GM18526 (cell line): ENCODE results near the gene RAP1B.

ENCODE experiments used
- POLR2A ChIP-seq: IDR thresholded peaks from 3 replicates; pipeline ENCODE4 v1.6.1; 2011; ENCODE audit not compliant: insufficient read length; ENCODE audit errors: extremely low read depth

The RAP1B gene

GRCh38 chr12:68610370-68611093 lies at the start of gene RAP1B:
TSS of gene RAP1B (plus strand) at chr12:68610899. CDS start at chr12:68648725, 37,826 bp downstream.
- peak; percentile 93 for TF ChIP-seq POLR2A

GRCh38 chr12:68561830-68562229 lies 48.9 kb upstream of the RAP1B start:
- TF ChIP-seq POLR2A, result no peak

GRCh38 chr12:68564166-68564565 lies 46.5 kb upstream of the RAP1B start:
- no peak for TF ChIP-seq POLR2A

DNA sequence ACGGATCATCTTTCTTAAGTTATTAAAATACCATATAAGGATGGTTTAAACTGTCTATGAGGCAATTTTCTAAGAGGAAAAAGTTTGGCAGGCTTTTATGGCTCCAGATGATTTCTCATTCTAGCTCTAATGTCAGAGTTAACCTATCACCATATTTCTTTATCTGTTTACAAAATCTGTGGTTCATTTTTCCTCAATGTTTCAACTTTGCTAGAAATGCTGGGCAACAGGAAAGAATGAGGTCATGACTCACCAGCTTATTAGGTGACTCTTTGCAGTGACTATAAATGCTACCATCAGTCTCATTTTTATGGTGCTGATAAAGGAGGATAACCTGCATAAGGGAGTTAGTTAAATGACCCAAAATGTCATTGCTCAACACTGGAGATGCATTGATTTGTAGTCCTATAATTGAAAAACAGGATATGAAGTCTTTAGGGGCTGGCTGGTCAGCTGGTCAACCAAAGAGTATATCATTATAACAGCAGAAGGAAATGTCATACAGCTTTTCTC lies 45.3 kb upstream of the RAP1B start:
- no peak for TF ChIP-seq POLR2A

- no peak for TF ChIP-seq POLR2A
Measured at GRCh38 chr12:68568922-68569569, 41.7 kb upstream of the RAP1B start.

GRCh38 chr12:68572661-68573060 lies 38.0 kb upstream of the RAP1B start:
- no peak for TF ChIP-seq POLR2A

GRCh38 chr12:68573406-68573805 lies 37.3 kb upstream of the RAP1B start:
- TF ChIP-seq POLR2A, result no peak

GRCh38 chr12:68577949-68578348 lies 32.8 kb upstream of the RAP1B start:
- no peak for TF ChIP-seq POLR2A

DNA sequence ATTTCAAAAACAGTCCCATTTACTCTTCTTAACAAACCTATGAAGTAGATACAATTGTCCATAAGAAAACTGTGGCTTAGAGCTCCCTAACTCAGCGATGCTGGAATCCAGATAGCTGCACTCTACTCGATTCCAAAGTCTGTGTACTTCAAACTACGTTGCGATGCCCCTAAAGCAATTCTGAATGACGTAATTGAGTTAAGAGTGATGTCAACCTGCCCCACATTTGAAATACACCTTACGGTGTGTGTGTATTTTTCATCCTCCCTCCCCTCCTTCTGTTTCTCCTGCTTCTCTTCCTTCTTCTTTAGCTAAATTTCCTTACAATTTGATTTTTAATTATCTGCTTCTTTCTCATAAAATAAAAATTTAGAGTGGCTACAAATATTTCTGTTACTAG lies 31.9 kb upstream of the RAP1B start:
- no peak for TF ChIP-seq POLR2A

DNA sequence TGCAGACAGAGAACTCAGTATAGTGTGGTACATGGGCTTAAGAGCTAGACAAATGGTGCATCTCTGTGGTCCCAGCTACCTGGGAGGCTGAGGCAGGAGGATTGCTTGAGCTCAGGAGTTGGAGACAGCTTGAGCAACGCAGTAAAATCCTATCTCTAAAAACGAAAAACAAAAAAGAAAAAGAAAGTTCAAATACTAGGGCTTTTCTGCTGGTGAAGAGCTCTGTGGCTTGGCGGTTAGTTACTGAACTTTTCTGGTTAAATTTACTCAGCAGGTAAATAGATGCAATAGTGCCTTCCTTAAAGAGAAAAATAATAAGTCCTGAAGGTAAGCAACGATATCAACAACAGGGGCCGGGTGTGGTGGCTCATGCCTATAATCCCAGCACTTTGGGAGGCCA lies 31.4 kb upstream of the RAP1B start:
- no peak for TF ChIP-seq POLR2A

DNA sequence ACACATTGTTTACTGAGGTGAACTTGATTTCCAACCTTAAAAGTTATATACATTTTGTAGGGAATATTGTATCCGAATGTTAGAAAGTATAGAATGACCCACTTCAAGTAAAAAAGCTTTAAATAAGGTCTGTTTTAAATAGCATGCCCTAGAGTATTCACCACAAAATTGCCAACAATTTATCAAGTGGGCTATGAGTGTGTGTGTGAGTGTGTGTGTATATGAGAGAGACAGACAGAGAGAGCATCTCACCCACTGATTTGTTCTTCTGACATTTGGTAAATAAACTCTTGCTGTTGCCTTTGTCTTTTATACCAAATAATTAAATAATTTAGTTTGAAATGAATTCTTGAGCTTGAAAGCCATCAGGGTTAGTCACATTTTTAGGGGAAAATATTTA lies 29.8 kb upstream of the RAP1B start:
- no peak for TF ChIP-seq POLR2A

DNA sequence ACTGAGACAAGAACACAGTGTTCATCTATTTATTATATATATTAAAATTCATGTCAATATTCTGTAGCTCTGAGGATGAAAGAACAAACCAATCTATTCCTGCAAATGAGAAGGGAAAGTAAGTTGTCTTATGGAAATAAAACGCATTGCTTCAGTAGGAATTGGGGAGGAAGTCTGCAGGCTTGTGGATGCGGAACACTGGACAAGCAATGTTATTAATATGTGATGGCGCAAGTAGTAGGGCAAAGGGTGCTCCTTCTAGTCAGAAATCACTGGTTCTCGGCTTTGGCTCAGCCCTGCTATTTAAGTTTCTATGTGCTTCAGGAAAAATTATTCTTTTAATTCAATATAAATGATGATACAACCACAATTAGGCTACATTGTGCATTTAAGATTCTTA lies 28.8 kb upstream of the RAP1B start:
- no peak for TF ChIP-seq POLR2A

DNA sequence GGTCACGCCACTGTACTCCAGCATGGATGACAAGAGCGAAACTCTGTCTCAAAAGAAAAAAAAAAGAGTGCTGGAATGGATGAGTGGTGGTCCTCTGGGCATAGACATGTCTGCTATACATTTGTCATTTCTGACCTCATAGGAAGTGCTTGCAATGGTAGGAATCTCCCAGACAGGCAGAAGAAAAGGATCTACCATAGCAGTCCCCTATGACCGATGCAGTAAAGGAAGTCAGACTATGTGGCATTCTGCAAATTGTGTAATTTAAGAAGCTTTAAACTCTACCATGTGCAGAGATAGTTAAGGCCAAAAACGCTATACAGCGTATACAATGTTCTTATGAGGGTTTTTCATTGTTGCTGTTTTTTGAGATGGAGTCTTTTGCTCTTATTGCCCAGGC lies 24.7 kb upstream of the RAP1B start:
- TF ChIP-seq POLR2A, result no peak

DNA sequence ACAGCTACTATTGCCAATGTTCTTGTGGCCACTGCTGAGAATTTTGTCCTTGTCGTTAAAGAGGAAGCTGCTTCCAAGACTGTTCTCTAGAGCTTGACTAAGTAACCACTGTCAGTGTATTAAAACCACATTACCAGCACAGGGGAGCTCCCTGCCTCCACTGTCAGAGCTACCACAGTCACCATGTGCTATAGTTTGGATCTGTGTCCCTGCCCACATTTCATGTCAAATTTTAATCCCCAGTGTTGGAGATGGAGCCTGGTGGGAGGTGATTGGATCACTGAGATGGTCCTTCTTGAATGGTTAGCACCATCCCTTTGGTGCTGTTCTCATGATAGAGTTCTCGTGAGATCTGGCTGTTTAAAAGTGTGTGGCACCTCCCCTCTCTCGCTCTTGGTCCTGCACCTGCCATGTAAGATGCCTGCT lies 23.2 kb upstream of the RAP1B start:
- TF ChIP-seq POLR2A, result no peak

- no peak for TF ChIP-seq POLR2A
Measured at GRCh38 chr12:68589194-68589593, 21.5 kb upstream of the RAP1B start.

DNA sequence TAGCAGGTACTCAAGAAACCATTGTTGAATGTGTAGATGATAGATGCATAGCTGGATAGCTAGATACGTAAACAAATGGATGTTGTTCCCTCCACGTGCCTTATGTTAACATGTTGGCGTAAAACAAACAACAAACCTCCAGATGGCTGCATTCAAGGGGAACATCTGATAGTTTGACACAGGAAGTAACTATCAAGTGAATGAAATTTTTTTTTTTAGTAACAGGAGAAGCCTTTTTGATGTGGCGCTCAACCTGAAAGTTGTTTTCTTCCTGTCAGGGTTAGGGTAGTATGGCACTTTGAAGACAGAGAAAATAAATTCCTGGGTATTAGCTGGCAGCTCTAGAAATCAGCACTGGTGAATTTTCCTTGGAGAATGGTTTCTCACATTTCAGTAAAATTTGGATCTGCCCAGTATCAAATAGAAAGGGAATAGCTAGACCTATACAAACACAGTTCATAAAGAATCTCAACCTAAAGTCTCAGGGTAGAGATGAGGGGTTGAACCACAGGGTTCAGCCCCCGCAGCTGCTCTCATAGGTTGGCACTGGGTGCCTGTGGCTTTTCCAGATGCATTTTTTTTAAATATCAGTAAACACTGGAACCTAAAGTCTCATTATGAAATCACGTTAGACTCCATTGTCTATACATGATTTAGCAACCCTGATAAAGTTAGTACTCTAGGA lies 18.8 kb upstream of the RAP1B start:
- no peak for TF ChIP-seq POLR2A
